ENCODE data around the gene OCIAD2.

Gene OCIAD2

GRCh38 chr4:48908687-48909086, 2.1 kb upstream of the OCIAD2 start (continued):
- TF ChIP-seq ZNF426 (tag by site-specific recombination; IDR thresholded peaks at IDR 0.05) = no peak
- TF ChIP-seq ZNF19 (tag by site-specific recombination; IDR thresholded peaks at IDR 0.05; ENCODE audit: low read depth) = no peak
- no peak for TF ChIP-seq SP3 (tag by site-specific recombination; IDR thresholded peaks at IDR 0.05)
- no peak for TF ChIP-seq ZNF76 (tag by site-specific recombination; IDR thresholded peaks at IDR 0.05; ENCODE audit: borderline replicate concordance, low read depth)
- no peak for TF ChIP-seq KLF10 (tag by site-specific recombination; IDR thresholded peaks at IDR 0.05)
- no peak for TF ChIP-seq ZNF707 (tag by site-specific recombination; IDR thresholded peaks at IDR 0.05)
- TF ChIP-seq YY2 (tag by site-specific recombination; IDR thresholded peaks at IDR 0.05) = no peak

GRCh38 chr4:48907706-48908477, 1.3 kb upstream of the OCIAD2 start:
- peaks cover 2% of the 10 kb centered on the region; the same call in 1 of the 2 replicates for H3K4me1 ChIP-seq (ENCODE audit: control insufficient read depth, insufficient read depth, low read length)
- H3K4me3 ChIP-seq (ENCODE audit: low read depth, low read length) = no peak overlapping the region
- no peaks in the 10 kb centered on the region for H3K9me3 ChIP-seq (ENCODE audit: control insufficient read depth, insufficient read depth, low read depth, low read length)
- ChIA-PET POLR2A (no interaction called here), CTCF (interaction anchor here (1.2 kb wide), 1 partner anchor 34 kb away, joined by 3 read pairs; no protein-coding TSS in a partner anchor)
- H3K27ac ChIP-seq (ENCODE audit: extremely low read depth, low read depth, low read length) = no peak overlapping the region
- TF ChIP-seq TCF7L2 (IDR thresholded peaks at IDR 0.05; ENCODE audit: borderline replicate concordance, low read depth, low read length) (no peak), MYNN (tag by site-specific recombination; IDR thresholded peaks at IDR 0.05; ENCODE audit: borderline replicate concordance) (no peak), SALL2 (tag by site-specific recombination; IDR thresholded peaks at IDR 0.05; ENCODE audit: borderline replicate concordance) (no peak), ZNF654 (tag by site-specific recombination; IDR thresholded peaks at IDR 0.05; ENCODE audit: low read depth) (no peak), ZNF280D (tag by site-specific recombination; IDR thresholded peaks at IDR 0.05) (no peak), TSHZ1 (tag by site-specific recombination; IDR thresholded peaks at IDR 0.05; ENCODE audit: borderline replicate concordance) (no peak), ZNF214 (tag by site-specific recombination; IDR thresholded peaks at IDR 0.05; ENCODE audit: borderline replicate concordance) (no peak)
- H3K36me3 ChIP-seq (ENCODE audit: control insufficient read depth in 2 of 2, insufficient read depth in 1 of 2, low read length in 2 of 2) = peaks cover 0 to 4% of the 10 kb centered on the region in 2 experiments; a peak in 1 of 3 replicates

- Histone ChIP-seq H3K4me1 (ENCODE audit: control insufficient read depth, insufficient read depth, low read length) (peaks cover 2% of the 10 kb centered on the region; the same call in 1 of the 2 replicates), H3K9me3 (ENCODE audit: control insufficient read depth, insufficient read depth, low read depth, low read length) (no peaks in the 10 kb centered on the region), H3K4me3 (ENCODE audit: low read depth, low read length) (peak overlapping the region; percentile 74), H3K27ac (ENCODE audit: extremely low read depth, low read depth, low read length) (no peak overlapping the region), H3K36me3 (ENCODE audit: control insufficient read depth in 2 of 2, insufficient read depth in 1 of 2, low read length in 2 of 2) (peaks cover 0 to 7% of the 10 kb centered on the region in 2 experiments; a peak in 1 of 3 replicates)
- CTCF ChIA-PET = interaction anchor here (0.5 to 1.0 kb wide), 2 partner anchors 24 to 39 kb away, joined by 3 read pairs; no protein-coding TSS in a partner anchor
- TF ChIP-seq ZNF707 (tag by site-specific recombination; IDR thresholded peaks at IDR 0.05) (no peak), ZNF513 (tag by site-specific recombination; IDR thresholded peaks at IDR 0.05) (peak; percentile 26; the same call in 1 of the 2 replicates)
- POLR2A ChIA-PET = no interaction called here
Observed at GRCh38 chr4:48905363-48906015, 1.1 kb downstream of the OCIAD2 start.
